ENCODE data around the gene PIEZO1.

PIEZO1 gene

GRCh38 chr16:88764913-88765349 is 20.1 kb downstream of the PIEZO1 start:
- TF ChIP-seq CTCF (IDR thresholded peaks at IDR 0.05; ENCODE audit: control insufficient read depth, insufficient read depth, low read depth, low read length, missing control alignments): no peak
- DNase-seq (ENCODE audit: low read depth): no peak
- no peak overlapping the region for H3K4me3 ChIP-seq (ENCODE audit: control insufficient read depth, low read depth, low read length)

- no peak for DNase-seq (ENCODE audit: low read depth)
- no peak for TF ChIP-seq CTCF (IDR thresholded peaks at IDR 0.05; ENCODE audit: control insufficient read depth, insufficient read depth, low read depth, low read length, missing control alignments)
- H3K4me3 ChIP-seq (ENCODE audit: control insufficient read depth, low read depth, low read length): no peak overlapping the region
Measured at GRCh38 chr16:88764080-88764479, 20.9 kb downstream of the PIEZO1 start.

GRCh38 chr16:88763502-88764053 is 21.4 kb downstream of the PIEZO1 start:
- DNase-seq (ENCODE audit: low read depth): no peak
- no peak for TF ChIP-seq CTCF (IDR thresholded peaks at IDR 0.05; ENCODE audit: control insufficient read depth, insufficient read depth, low read depth, low read length, missing control alignments)
- no peak overlapping the region for H3K4me3 ChIP-seq (ENCODE audit: control insufficient read depth, low read depth, low read length)

- no peak for DNase-seq (ENCODE audit: low read depth)
- no peak for TF ChIP-seq CTCF (IDR thresholded peaks at IDR 0.05; ENCODE audit: control insufficient read depth, insufficient read depth, low read depth, low read length, missing control alignments)
- H3K4me3 ChIP-seq (ENCODE audit: control insufficient read depth, low read depth, low read length): no peak overlapping the region
Measured at GRCh38 chr16:88762941-88763340, 22.1 kb downstream of the PIEZO1 start.

- no peak overlapping the region for H3K4me3 ChIP-seq (ENCODE audit: control insufficient read depth, low read depth, low read length)
- TF ChIP-seq CTCF (IDR thresholded peaks at IDR 0.05; ENCODE audit: control insufficient read depth, insufficient read depth, low read depth, low read length, missing control alignments): no peak
- DNase-seq (ENCODE audit: low read depth): no peak
Measured at GRCh38 chr16:88762258-88762870, 22.7 kb downstream of the PIEZO1 start.

GRCh38 chr16:88761830-88762229 is 23.2 kb downstream of the PIEZO1 start:
- no peak overlapping the region for H3K4me3 ChIP-seq (ENCODE audit: control insufficient read depth, low read depth, low read length)
- TF ChIP-seq CTCF (IDR thresholded peaks at IDR 0.05; ENCODE audit: control insufficient read depth, insufficient read depth, low read depth, low read length, missing control alignments): no peak
- no peak for DNase-seq (ENCODE audit: low read depth)
